GM12878 (cell line): ENCODE measurements around the gene GOT2. TPM values are rescaled to one million over a fixed set of nuclear protein-coding genes. Genes with fewer than 3 reads are reported as not detected.

Source experiments
- BHLHE40 ChIP-seq, 2 experiments: fragments of 450-650 bp in 1 of 2; IDR thresholded peaks; 2 replicates each; pipeline ENCODE4 v1.6.1; 2011 to 2017; ENCODE audit warnings: low read depth in 2 of 2, borderline replicate concordance in 1 of 2, improper control_type of control experiment in 1 of 2, low read length in 1 of 2, mild to moderate bottlenecking in 1 of 2
- CBX5 ChIP-seq: sonication (generic); IDR thresholded peaks from 2 replicates; pipeline ENCODE4 v1.6.1; 2016; ENCODE audit warnings: low read depth, moderate library complexity, mild to moderate bottlenecking, inconsistent platforms
- CEBPB ChIP-seq, 2 experiments: fragments of 150-350 bp in 1 of 2; IDR thresholded peaks; 2 replicates each; pipeline ENCODE4 v1.6.1; 2012 to 2014; ENCODE audit warnings: low read depth in 2 of 2, low read length in 2 of 2, borderline replicate concordance in 1 of 2, inconsistent platforms in 1 of 2
- CHD2 ChIP-seq: IDR thresholded peaks from 2 replicates; pipeline ENCODE4 v1.6.1; 2011; ENCODE audit warnings: low read depth, low read length, improper control_type of control experiment, borderline replicate concordance
- CREM ChIP-seq: IDR thresholded peaks from 2 replicates; pipeline ENCODE4 v1.6.1; 2014; ENCODE audit warnings: antibody characterized with exemption, low read depth
- CUX1 ChIP-seq: IDR thresholded peaks from 2 replicates; pipeline ENCODE4 v1.6.1; 2012; ENCODE audit warnings: improper control_type of control experiment, low read depth, low read length; ENCODE audit not compliant: insufficient replicate concordance
- JUNB ChIP-seq: IDR thresholded peaks from 2 replicates; pipeline ENCODE4 v1.6.1; 2016; ENCODE audit warnings: antibody characterized with exemption, mild to moderate bottlenecking
- KAT2A ChIP-seq: conservative IDR thresholded peaks from 2 replicates; pipeline ENCODE4 v1.6.1; 2011; ENCODE audit warnings: low read depth, low read length; ENCODE audit not compliant: control insufficient read depth
- KDM1A ChIP-seq: fragments of 200-600 bp; sonication (generic); IDR thresholded peaks from 2 replicates; pipeline ENCODE4 v1.6.1; 2016; ENCODE audit warnings: borderline replicate concordance
- LARP7 ChIP-seq: fragments of 450-650 bp; IDR thresholded peaks from 2 replicates; pipeline ENCODE4 v1.6.1; 2017; ENCODE audit warnings: mild to moderate bottlenecking
- MEF2B ChIP-seq: fragments of 450-650 bp; IDR thresholded peaks from 2 replicates; pipeline ENCODE4 v1.6.1; 2018; ENCODE audit warnings: mild to moderate bottlenecking, moderate library complexity; ENCODE audit not compliant: partially characterized antibody, poor library complexity, severe bottlenecking
- MXI1 ChIP-seq: fragments of 150-350 bp; IDR thresholded peaks from 2 replicates; pipeline ENCODE4 v1.6.1; 2011; ENCODE audit warnings: low read depth, mild to moderate bottlenecking, inconsistent platforms, low read length, improper control_type of control experiment
- MYB ChIP-seq: fragments of 150-350 bp; IDR thresholded peaks from 2 replicates; pipeline ENCODE4 v1.6.1; 2014; ENCODE audit warnings: mild to moderate bottlenecking, low read depth, low read length, borderline replicate concordance
- POLR2AphosphoS5 ChIP-seq: IDR thresholded peaks from 2 replicates; pipeline ENCODE4 v1.6.1; 2011; ENCODE audit warnings: mild to moderate bottlenecking, low read length, inconsistent platforms
- RAD51 ChIP-seq: fragments of 450-650 bp; IDR thresholded peaks from 2 replicates; pipeline ENCODE4 v1.6.1; 2016; ENCODE audit warnings: moderate library complexity, mild to moderate bottlenecking, inconsistent platforms
- SMAD1 ChIP-seq: fragments of 450-650 bp; IDR thresholded peaks from 2 replicates; pipeline ENCODE4 v1.6.1; 2018; ENCODE audit warnings: mild to moderate bottlenecking, low read depth; ENCODE audit not compliant: partially characterized antibody
- SMC3 ChIP-seq: IDR thresholded peaks from 2 replicates; pipeline ENCODE4 v1.6.1; 2011; ENCODE audit warnings: low read length, improper control_type of control experiment, borderline replicate concordance
- SREBF2 ChIP-seq: IDR thresholded peaks from 2 replicates; pipeline ENCODE4 v1.6.1; 2012; ENCODE audit warnings: mild to moderate bottlenecking, low read length
- SRF ChIP-seq, 2 experiments: IDR thresholded peaks; 2 replicates each; pipeline ENCODE4 v1.6.1; 2011; ENCODE audit warnings: low read depth in 2 of 2, low read length in 2 of 2, mild to moderate bottlenecking in 1 of 2, moderate library complexity in 1 of 2
- polyA plus RNA-seq, 11 experiments: library from polyadenylated mRNA; depleted of rRNA in 4 of 11; unstranded in 6 of 11; stranded (reverse) in 5 of 11; fragments of >200 nt; fragmentation: Nextera tagmentation in 4 of 11; fragmentation: Illumina TruSeq in 1 of 11; extraction: Ambion mirVana in 4 of 11; extraction: Trizol in 1 of 11; gene quantifications; 1 replicate in 1 of 11; 2 replicates in 10 of 11; pipeline versions ENCODE4 v1.2.1 to v1.2.3, GENCODE V29; 2011 to 2016; ENCODE audit warnings: inconsistent platforms in 2 of 11, missing spikeins in 2 of 11, low read depth in 1 of 11
- total RNA-seq, 4 experiments: library from RNA; depleted of rRNA in 3 of 4; stranded (reverse); fragments of >200 nt in 3 of 4; fragmentation: Illumina TruSeq in 1 of 4; extraction: Trizol in 1 of 4; gene quantifications; 2 replicates each; pipeline versions ENCODE4 v1.2.1 to v1.2.3, GENCODE V29; 2013 to 2021
- TF ChIP-seq, protein P1 (sequence below): IDR thresholded peaks from 2 replicates; pipeline ENCODE4 v1.6.1; 2011; ENCODE audit warnings: low read depth, low read length, improper control_type of control experiment, borderline replicate concordance
- TF ChIP-seq, protein P2 (sequence below): IDR thresholded peaks from 2 replicates; pipeline ENCODE4 v1.6.1; 2012; ENCODE audit warnings: low read depth, low read length, improper control_type of control experiment

GOT2 gene
- total and polyA plus RNA-seq, 10 of the 15 experiments (the other 5 are each of a cell fraction or from before 2014, with no cell fraction given) = 41.7 to 235 (median 83.7) TPM

GRCh38 chr16:58755989-58756649 is 22.0 kb upstream of the GOT2 start (continued):
- TF ChIP-seq POLR2AphosphoS5 = no peak
- TF ChIP-seq LARP7 = 0 out of 2 replicates have a peak, but pooled peaks have one; percentile 17
- TF ChIP-seq SREBF2 = no peak
- no peak for TF ChIP-seq JUNB
- TF ChIP-seq CBX5 = no peak
- TF ChIP-seq CEBPB (IDR thresholded peaks at IDR 0.05; ENCODE audit: borderline replicate concordance in 1 of 2, low read depth in 2 of 2, low read length in 2 of 2) = no peak
- TF ChIP-seq, protein P1, sequence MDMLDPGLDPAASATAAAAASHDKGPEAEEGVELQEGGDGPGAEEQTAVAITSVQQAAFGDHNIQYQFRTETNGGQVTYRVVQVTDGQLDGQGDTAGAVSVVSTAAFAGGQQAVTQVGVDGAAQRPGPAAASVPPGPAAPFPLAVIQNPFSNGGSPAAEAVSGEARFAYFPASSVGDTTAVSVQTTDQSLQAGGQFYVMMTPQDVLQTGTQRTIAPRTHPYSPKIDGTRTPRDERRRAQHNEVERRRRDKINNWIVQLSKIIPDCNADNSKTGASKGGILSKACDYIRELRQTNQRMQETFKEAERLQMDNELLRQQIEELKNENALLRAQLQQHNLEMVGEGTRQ = no peak
- TF ChIP-seq RAD51 = no peak
- TF ChIP-seq SMC3 = peak; percentile 76
- no peak for TF ChIP-seq BHLHE40 (IDR thresholded peaks at IDR 0.05; ENCODE audit: borderline replicate concordance in 1 of 2, low read depth in 2 of 2, low read length in 1 of 2)
- no peak for TF ChIP-seq MEF2B
- no peak for TF ChIP-seq SRF (IDR thresholded peaks at IDR 0.05; ENCODE audit: low read depth in 2 of 2, low read length in 2 of 2)
- no peak for TF ChIP-seq MXI1
- no peak for TF ChIP-seq KDM1A
- TF ChIP-seq, protein P2, sequence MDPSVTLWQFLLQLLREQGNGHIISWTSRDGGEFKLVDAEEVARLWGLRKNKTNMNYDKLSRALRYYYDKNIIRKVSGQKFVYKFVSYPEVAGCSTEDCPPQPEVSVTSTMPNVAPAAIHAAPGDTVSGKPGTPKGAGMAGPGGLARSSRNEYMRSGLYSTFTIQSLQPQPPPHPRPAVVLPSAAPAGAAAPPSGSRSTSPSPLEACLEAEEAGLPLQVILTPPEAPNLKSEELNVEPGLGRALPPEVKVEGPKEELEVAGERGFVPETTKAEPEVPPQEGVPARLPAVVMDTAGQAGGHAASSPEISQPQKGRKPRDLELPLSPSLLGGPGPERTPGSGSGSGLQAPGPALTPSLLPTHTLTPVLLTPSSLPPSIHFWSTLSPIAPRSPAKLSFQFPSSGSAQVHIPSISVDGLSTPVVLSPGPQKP = no peak
- TF ChIP-seq CREM = no peak
- TF ChIP-seq KAT2A = no peak
- no peak for TF ChIP-seq CHD2
- TF ChIP-seq SMAD1 = no peak
- no peak for TF ChIP-seq CUX1
- no peak for TF ChIP-seq MYB
